HL-60 (cell line): ENCODE measurements around the gene ASGR1.

Experiments
- DNase-seq, 2 experiments: peaks; one replicate each; pipeline ENCODE4 v3.0.0-alpha.2; 2010 to 2020; ENCODE audit warnings: low read depth in 1 of 2, low spot score in 1 of 2
- H3K27ac ChIP-seq: fragments of 250-450 bp; sonication (Bioruptor Pico); replicated peaks from 2 replicates; pipeline ENCODE4 v1.5.1; 2020; ENCODE audit warnings: mild to moderate bottlenecking, moderate library complexity
- H3K27me3 ChIP-seq: fragments of 250-450 bp; sonication (Bioruptor Pico); 2 replicates; pipeline ENCODE4 v1.5.1; 2021; ENCODE audit warnings: mild to moderate bottlenecking, moderate library complexity; ENCODE audit not compliant: insufficient read depth, poor library complexity, severe bottlenecking
- H3K4me3 ChIP-seq: replicated peaks from 2 replicates; pipeline ENCODE4 v1.5.1; 2011; ENCODE audit warnings: mild to moderate bottlenecking, control low read depth, low read length; ENCODE audit not compliant: insufficient read depth
- GABPA ChIP-seq: IDR thresholded peaks from 2 replicates; pipeline ENCODE4 v1.6.1; 2012; ENCODE audit warnings: low read depth
- POLR2AphosphoS5 ChIP-seq: IDR thresholded peaks from 2 replicates; pipeline ENCODE4 v1.6.1; 2012; ENCODE audit warnings: low read depth
- SPI1 ChIP-seq: IDR thresholded peaks from 2 replicates; pipeline ENCODE4 v1.6.1; 2012; ENCODE audit warnings: low read depth, mild to moderate bottlenecking, borderline replicate concordance
- TF ChIP-seq, protein P1 (sequence below): IDR thresholded peaks from 2 replicates; pipeline ENCODE4 v1.6.1; 2012; ENCODE audit warnings: low read depth; ENCODE audit not compliant: insufficient replicate concordance
- TF ChIP-seq, protein P2 (sequence below): IDR thresholded peaks from one replicate; pipeline ENCODE4 v1.5.1; 2011; ENCODE audit warnings: low read length, control low read depth, inconsistent platforms; ENCODE audit not compliant: insufficient read depth

ASGR1 gene

DNA sequence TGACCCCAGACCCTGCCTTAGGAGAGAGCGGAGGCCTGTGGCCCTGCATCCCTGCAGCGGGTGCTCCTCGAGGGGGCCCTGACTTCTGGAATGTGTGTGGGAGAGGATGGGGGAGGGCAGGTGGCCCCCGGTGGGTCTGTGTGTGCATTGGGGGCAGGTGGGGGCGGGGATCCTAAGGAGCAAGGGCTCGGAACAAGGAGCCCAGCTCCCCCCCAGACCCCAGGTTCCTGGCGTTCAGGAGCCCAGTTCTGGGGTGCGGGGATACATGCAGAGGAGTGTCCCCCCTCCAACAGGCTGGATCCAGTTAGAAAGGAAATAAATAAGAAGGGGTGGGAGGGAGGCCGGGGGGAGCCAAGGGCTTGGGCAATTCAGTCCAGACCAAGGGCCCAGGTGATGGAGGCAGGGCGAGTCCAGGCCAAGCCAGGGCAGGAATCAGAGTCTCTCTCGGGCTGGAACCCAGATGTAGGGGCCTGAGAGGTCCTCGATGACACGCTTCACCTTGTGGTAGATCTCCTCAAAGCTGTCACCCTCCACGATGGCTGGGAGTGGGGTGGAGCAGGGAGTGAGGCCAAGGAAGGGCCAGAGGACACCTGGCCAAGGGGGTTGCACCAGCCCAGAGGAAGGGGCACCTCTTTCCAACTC is 11.2 kb upstream of the ASGR1 start:
- Histone ChIP-seq H3K4me3 (no peak overlapping the region), H3K27ac (no peak overlapping the region), H3K27me3 (no peaks in the 10 kb centered on the region)
- no peak for DNase-seq
- TF ChIP-seq GABPA (no peak), SPI1 (no peak)

DNA sequence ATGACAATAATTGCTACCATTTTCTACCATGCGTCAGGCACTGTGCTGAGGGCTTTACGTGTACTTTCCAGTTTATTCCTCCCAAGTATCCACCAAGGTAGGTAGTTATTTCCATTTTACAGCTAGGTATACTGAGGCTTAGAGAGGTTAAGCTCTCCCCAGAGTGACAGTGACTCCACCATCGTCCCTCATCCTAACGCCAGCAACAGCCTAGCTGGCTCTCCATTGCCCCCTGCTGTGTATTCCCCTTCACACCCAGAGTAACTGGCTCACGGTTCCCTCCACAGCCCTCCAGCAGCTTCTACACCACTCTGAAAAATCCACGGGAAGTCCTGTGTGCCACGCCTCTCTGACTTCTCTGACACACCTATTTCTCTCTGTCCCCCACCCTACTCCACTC is 7.1 kb upstream of the ASGR1 start:
- DNase-seq = no peak
- Histone ChIP-seq H3K27ac (no peak overlapping the region), H3K27me3 (no peaks in the 10 kb centered on the region), H3K4me3 (no peak overlapping the region)
- TF ChIP-seq POLR2AphosphoS5 = no peak
- no peak for TF ChIP-seq SPI1
- no peak for TF ChIP-seq GABPA

DNA sequence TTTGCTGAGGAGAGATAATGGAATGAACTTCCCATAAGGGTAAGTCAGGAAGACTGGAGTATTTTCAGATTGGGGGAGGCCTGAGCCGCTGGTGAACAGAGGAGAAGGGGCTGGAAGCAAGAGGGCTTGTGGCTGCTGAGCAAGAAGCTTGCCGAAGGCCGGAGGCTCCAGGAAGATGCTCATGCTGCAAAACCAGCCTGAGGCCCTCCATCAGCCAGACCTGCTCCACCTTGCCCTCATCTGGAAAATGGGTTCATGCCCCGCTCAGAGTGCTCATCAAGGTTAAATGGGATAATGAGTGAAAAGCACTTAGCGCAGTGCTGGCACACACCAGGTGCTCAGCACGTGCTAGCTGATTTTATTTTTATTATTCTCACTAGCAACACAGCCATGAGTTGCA is 5.5 kb upstream of the ASGR1 start:
- Histone ChIP-seq H3K4me3 (no peak overlapping the region), H3K27me3 (no peaks in the 10 kb centered on the region), H3K27ac (no peak overlapping the region)
- TF ChIP-seq POLR2AphosphoS5 (no peak), SPI1 (no peak), GABPA (no peak)
- TF ChIP-seq, protein P1, sequence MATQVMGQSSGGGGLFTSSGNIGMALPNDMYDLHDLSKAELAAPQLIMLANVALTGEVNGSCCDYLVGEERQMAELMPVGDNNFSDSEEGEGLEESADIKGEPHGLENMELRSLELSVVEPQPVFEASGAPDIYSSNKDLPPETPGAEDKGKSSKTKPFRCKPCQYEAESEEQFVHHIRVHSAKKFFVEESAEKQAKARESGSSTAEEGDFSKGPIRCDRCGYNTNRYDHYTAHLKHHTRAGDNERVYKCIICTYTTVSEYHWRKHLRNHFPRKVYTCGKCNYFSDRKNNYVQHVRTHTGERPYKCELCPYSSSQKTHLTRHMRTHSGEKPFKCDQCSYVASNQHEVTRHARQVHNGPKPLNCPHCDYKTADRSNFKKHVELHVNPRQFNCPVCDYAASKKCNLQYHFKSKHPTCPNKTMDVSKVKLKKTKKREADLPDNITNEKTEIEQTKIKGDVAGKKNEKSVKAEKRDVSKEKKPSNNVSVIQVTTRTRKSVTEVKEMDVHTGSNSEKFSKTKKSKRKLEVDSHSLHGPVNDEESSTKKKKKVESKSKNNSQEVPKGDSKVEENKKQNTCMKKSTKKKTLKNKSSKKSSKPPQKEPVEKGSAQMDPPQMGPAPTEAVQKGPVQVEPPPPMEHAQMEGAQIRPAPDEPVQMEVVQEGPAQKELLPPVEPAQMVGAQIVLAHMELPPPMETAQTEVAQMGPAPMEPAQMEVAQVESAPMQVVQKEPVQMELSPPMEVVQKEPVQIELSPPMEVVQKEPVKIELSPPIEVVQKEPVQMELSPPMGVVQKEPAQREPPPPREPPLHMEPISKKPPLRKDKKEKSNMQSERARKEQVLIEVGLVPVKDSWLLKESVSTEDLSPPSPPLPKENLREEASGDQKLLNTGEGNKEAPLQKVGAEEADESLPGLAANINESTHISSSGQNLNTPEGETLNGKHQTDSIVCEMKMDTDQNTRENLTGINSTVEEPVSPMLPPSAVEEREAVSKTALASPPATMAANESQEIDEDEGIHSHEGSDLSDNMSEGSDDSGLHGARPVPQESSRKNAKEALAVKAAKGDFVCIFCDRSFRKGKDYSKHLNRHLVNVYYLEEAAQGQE = no peak
- TF ChIP-seq, protein P2, sequence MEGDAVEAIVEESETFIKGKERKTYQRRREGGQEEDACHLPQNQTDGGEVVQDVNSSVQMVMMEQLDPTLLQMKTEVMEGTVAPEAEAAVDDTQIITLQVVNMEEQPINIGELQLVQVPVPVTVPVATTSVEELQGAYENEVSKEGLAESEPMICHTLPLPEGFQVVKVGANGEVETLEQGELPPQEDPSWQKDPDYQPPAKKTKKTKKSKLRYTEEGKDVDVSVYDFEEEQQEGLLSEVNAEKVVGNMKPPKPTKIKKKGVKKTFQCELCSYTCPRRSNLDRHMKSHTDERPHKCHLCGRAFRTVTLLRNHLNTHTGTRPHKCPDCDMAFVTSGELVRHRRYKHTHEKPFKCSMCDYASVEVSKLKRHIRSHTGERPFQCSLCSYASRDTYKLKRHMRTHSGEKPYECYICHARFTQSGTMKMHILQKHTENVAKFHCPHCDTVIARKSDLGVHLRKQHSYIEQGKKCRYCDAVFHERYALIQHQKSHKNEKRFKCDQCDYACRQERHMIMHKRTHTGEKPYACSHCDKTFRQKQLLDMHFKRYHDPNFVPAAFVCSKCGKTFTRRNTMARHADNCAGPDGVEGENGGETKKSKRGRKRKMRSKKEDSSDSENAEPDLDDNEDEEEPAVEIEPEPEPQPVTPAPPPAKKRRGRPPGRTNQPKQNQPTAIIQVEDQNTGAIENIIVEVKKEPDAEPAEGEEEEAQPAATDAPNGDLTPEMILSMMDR = no peak
- no peak for DNase-seq

DNA sequence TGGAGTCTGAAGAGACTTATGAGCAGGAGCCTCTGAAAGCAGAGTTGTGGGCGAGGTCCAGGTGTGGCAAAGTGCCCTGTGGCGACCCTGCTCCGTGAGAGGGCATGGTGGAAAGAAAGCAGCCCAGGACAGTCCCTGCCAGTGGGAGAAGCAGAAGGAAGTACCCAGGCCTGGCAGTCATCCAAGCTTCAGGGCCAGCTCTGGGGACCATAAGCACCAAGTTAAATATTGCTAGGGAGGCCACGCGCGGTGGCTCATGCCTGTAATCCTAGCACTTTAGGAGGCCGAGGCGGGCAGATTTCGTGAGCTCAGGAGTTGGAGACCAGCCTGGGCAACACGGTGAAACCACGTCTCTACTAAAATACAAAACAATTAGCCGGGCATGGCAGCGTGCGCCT is 4.9 kb upstream of the ASGR1 start:
- Histone ChIP-seq H3K27ac (no peak overlapping the region), H3K27me3 (no peaks in the 10 kb centered on the region), H3K4me3 (no peak overlapping the region)
- TF ChIP-seq GABPA (no peak), SPI1 (no peak), POLR2AphosphoS5 (no peak)
- TF ChIP-seq, protein P2 = no peak
- TF ChIP-seq, protein P1 = no peak
- peak in 1 of 2 experiments; percentile 33 for DNase-seq
